A549 (cell line): Measurements from ENCODE around the gene KCNN1.

Experiments
- CHD2 ChIP-seq: fragments of 150-350 bp; IDR thresholded peaks from 2 replicates; pipeline ENCODE4 v1.6.1; 2014; ENCODE audit warnings: low read length; ENCODE audit not compliant: partially characterized antibody
- CTCF ChIP-seq: fragments of >200 bp; sonication (Bioruptor Twin); formaldehyde crosslinking; IDR thresholded peaks from 3 replicates; pipeline ENCODE4 v1.5.1; 2016
- EP300 ChIP-seq, 2 experiments: fragments of >200 bp; sonication (Bioruptor Twin); formaldehyde crosslinking; IDR thresholded peaks; 2 replicates in 1 of 2; 3 replicates in 1 of 2; pipeline ENCODE4 v1.6.1; 2016 to 2017
- FOSB ChIP-seq: fragments of 250-450 bp; sonication (Bioruptor Pico); IDR thresholded peaks from 2 replicates; pipeline ENCODE4 v1.5.0; 2020; ENCODE audit warnings: mild to moderate bottlenecking, moderate library complexity
- JUN ChIP-seq, 2 experiments: fragments of >200 bp; sonication (Bioruptor Twin); formaldehyde crosslinking; IDR thresholded peaks; 2 replicates in 1 of 2; 3 replicates in 1 of 2; pipeline ENCODE4 v1.6.1; 2016 to 2017
- JUNB ChIP-seq: fragments of >200 bp; sonication (Bioruptor Twin); formaldehyde crosslinking; IDR thresholded peaks from 2 replicates; pipeline ENCODE4 v1.6.1; 2016
- KDM1A ChIP-seq: fragments of 200-600 bp; sonication (generic); IDR thresholded peaks from 2 replicates; pipeline ENCODE4 v1.6.1; 2016; ENCODE audit warnings: low read depth, mild to moderate bottlenecking
- MYC ChIP-seq: IDR thresholded peaks from 2 replicates; pipeline ENCODE4 v1.6.1; 2012; ENCODE audit warnings: mild to moderate bottlenecking, inconsistent platforms, low read length, improper control_type of control experiment, borderline replicate concordance
- NPAS2 ChIP-seq: fragments of 250-450 bp; sonication (Bioruptor Pico); IDR thresholded peaks from 2 replicates; pipeline ENCODE4 v1.8.0; 2022; ENCODE audit warnings: mild to moderate bottlenecking, moderate library complexity, borderline replicate concordance
- NR3C1 ChIP-seq: fragments of >200 bp; sonication (Bioruptor Twin); formaldehyde crosslinking; IDR thresholded peaks from 3 replicates; pipeline ENCODE4 v1.6.1; 2017
- ZSCAN20 ChIP-seq: fragments of 250-450 bp; sonication (Bioruptor Pico); IDR thresholded peaks from 2 replicates; pipeline ENCODE4 v1.8.0; 2022; ENCODE audit warnings: mild to moderate bottlenecking, moderate library complexity
- TF ChIP-seq, protein P1 (sequence below): fragments of 200-600 bp; sonication (generic); IDR thresholded peaks from 2 replicates; pipeline ENCODE4 v1.6.1; 2016; ENCODE audit warnings: antibody characterized with exemption, mild to moderate bottlenecking, moderate library complexity
- TF ChIP-seq, protein P2 (sequence below): fragments of 250-450 bp; sonication (Bioruptor Pico); IDR thresholded peaks from 2 replicates; pipeline ENCODE4 v1.5.0; 2020; ENCODE audit warnings: low read depth, mild to moderate bottlenecking, moderate library complexity

GRCh38 chr19:17951990-17952976, 14.6 kb upstream of the KCNN1 start:
- TF ChIP-seq JUN (IDR thresholded peaks at IDR 0.05): no peak
- no peak for TF ChIP-seq CTCF
- no peak for TF ChIP-seq KDM1A
- TF ChIP-seq MYC: no peak
- TF ChIP-seq JUNB: no peak
- TF ChIP-seq EP300 (IDR thresholded peaks at IDR 0.05): no peak
- no peak for TF ChIP-seq CHD2
- TF ChIP-seq, protein P1, sequence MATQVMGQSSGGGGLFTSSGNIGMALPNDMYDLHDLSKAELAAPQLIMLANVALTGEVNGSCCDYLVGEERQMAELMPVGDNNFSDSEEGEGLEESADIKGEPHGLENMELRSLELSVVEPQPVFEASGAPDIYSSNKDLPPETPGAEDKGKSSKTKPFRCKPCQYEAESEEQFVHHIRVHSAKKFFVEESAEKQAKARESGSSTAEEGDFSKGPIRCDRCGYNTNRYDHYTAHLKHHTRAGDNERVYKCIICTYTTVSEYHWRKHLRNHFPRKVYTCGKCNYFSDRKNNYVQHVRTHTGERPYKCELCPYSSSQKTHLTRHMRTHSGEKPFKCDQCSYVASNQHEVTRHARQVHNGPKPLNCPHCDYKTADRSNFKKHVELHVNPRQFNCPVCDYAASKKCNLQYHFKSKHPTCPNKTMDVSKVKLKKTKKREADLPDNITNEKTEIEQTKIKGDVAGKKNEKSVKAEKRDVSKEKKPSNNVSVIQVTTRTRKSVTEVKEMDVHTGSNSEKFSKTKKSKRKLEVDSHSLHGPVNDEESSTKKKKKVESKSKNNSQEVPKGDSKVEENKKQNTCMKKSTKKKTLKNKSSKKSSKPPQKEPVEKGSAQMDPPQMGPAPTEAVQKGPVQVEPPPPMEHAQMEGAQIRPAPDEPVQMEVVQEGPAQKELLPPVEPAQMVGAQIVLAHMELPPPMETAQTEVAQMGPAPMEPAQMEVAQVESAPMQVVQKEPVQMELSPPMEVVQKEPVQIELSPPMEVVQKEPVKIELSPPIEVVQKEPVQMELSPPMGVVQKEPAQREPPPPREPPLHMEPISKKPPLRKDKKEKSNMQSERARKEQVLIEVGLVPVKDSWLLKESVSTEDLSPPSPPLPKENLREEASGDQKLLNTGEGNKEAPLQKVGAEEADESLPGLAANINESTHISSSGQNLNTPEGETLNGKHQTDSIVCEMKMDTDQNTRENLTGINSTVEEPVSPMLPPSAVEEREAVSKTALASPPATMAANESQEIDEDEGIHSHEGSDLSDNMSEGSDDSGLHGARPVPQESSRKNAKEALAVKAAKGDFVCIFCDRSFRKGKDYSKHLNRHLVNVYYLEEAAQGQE: no peak
- TF ChIP-seq NPAS2 (CRISPR knock-in tag): no peak
- TF ChIP-seq ZSCAN20 (CRISPR knock-in tag): no peak
- no peak for TF ChIP-seq NR3C1
- no peak for TF ChIP-seq FOSB (CRISPR knock-in tag)
- TF ChIP-seq, protein P2, sequence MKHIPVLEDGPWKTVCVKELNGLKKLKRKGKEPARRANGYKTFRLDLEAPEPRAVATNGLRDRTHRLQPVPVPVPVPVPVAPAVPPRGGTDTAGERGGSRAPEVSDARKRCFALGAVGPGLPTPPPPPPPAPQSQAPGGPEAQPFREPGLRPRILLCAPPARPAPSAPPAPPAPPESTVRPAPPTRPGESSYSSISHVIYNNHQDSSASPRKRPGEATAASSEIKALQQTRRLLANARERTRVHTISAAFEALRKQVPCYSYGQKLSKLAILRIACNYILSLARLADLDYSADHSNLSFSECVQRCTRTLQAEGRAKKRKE (CRISPR knock-in tag): no peak
